HCT116 (cell line): ENCODE data around the gene WASF2.

Source experiments
- CEBPB ChIP-seq: IDR thresholded peaks from 2 replicates; pipeline ENCODE4 v1.6.1; 2012; ENCODE audit warnings: low read depth
- EGR1 ChIP-seq: IDR thresholded peaks from 2 replicates; pipeline ENCODE4 v1.6.1; 2012; ENCODE audit warnings: low read depth
- POLR2A ChIP-seq: IDR thresholded peaks from 2 replicates; pipeline ENCODE4 v1.7.0; 2011; ENCODE audit warnings: borderline replicate concordance; ENCODE audit not compliant: insufficient read depth, insufficient read length; ENCODE audit errors: extremely low read depth
- RAD21 ChIP-seq: IDR thresholded peaks from 2 replicates; pipeline ENCODE4 v1.6.1; 2012; ENCODE audit warnings: low read depth, mild to moderate bottlenecking
- TCF7L2 ChIP-seq: IDR thresholded peaks from 2 replicates; pipeline ENCODE4 v1.7.0; 2011; ENCODE audit warnings: borderline replicate concordance, inconsistent platforms; ENCODE audit not compliant: insufficient read depth, insufficient read length; ENCODE audit errors: extremely low read depth
- ZFX ChIP-seq: fragments of 450-650 bp; IDR thresholded peaks from 2 replicates; pipeline ENCODE4 v1.6.1; 2017
- TF ChIP-seq, protein P1 (sequence below), 3 experiments: fragments of 200-600 bp in 1 of 3; sonication (generic) in 1 of 3; IDR thresholded peaks in 2 of 3; conservative IDR thresholded peaks in 1 of 3; 2 replicates each; pipeline ENCODE4 v1.5.1; 2012 to 2017; ENCODE audit warnings: low read depth in 2 of 3, low read length in 2 of 3, antibody characterized with exemption in 1 of 3, borderline replicate concordance in 1 of 3, control low read depth in 1 of 3, mild to moderate bottlenecking in 1 of 3, mixed read lengths in 1 of 3, mixed run types in 1 of 3, moderate library complexity in 1 of 3; ENCODE audit not compliant: insufficient read depth in 1 of 3

DNA sequence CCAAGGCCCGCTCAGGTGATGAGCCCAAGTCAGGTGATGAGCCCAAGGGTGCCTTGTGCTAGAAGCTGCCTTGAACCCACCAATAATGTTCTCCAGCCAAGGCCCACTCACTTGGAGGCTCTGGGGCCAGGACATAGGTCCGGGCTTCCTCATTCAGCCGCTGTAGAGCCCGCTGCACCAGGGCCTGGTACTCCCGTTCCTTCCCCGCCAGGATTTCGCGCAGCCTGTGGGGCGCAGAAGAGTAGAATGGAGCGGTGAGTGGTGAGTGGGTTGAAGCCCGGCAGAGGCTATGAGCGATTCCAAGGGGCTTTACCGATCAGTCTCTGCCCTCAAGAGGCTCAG lies 133.7 kb downstream of the WASF2 start:
- TF ChIP-seq RAD21 (no peak), POLR2A (no peak), ZFX (no peak), TCF7L2 (no peak), CEBPB (no peak), EGR1 (no peak)
- TF ChIP-seq, protein P1, sequence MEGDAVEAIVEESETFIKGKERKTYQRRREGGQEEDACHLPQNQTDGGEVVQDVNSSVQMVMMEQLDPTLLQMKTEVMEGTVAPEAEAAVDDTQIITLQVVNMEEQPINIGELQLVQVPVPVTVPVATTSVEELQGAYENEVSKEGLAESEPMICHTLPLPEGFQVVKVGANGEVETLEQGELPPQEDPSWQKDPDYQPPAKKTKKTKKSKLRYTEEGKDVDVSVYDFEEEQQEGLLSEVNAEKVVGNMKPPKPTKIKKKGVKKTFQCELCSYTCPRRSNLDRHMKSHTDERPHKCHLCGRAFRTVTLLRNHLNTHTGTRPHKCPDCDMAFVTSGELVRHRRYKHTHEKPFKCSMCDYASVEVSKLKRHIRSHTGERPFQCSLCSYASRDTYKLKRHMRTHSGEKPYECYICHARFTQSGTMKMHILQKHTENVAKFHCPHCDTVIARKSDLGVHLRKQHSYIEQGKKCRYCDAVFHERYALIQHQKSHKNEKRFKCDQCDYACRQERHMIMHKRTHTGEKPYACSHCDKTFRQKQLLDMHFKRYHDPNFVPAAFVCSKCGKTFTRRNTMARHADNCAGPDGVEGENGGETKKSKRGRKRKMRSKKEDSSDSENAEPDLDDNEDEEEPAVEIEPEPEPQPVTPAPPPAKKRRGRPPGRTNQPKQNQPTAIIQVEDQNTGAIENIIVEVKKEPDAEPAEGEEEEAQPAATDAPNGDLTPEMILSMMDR (IDR thresholded peaks at IDR 0.05 in 2 of 3, conservative IDR thresholded peaks at IDR 0.05 in 1 of 3; ENCODE audit: borderline replicate concordance in 1 of 3, insufficient read depth in 1 of 3, low read depth in 2 of 3, low read length in 2 of 3): no peak
